ENCODE measurements around the gene DGCR2.

DGCR2 gene

DNA sequence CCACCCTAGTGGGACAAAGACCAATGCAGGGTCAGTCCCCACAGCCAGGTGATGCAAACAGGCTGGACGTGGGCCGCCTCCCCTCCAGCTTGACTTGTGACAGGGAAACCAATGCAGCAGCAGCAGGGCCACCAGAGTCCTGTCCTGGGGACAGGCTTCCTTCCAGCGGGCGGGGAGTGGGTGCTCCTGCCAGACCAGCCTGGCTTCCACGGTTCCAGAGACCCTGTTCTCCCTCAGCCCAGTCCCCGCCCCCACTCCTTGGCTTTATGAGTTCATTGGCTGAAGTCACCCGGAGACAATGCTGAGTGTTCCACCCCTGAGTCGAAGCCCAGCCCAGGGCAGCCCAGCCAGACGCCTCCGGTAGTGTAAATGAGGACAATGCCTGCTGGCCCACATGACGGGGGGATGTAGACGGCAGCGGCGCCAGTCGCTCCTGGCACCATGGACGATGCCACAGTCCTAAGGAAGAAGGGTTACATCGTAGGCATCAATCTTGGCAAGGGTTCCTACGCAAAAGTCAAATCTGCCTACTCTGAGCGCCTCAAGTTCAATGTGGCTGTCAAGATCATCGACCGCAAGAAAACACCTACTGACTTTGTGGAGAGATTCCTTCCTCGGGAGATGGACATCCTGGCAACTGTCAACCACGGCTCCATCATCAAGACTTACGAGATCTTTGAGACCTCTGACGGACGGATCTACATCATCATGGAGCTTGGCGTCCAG, 8.9 kb upstream of the DGCR2 start, which contains the start of gene TSSK2:
Gene TSSK2 (plus strand): TSS at position 350 of the 726 bp plus-strand sequence. CDS start 92 bp downstream, at position 442.
- TF ChIP-seq ZNF384 (IDR thresholded peaks at IDR 0.05) (no peak), TARDBP (IDR thresholded peaks at IDR 0.05) (no peak), CTBP1 (IDR thresholded peaks at IDR 0.05; ENCODE audit: borderline replicate concordance) (no peak), ELF4 (IDR thresholded peaks at IDR 0.05) (no peak), SUZ12 (IDR thresholded peaks at IDR 0.05) (no peak), HDGF (IDR thresholded peaks at IDR 0.05; ENCODE audit: borderline replicate concordance) (no peak), FOXM1 (IDR thresholded peaks at IDR 0.05; ENCODE audit: borderline replicate concordance) (no peak)
- CTCF ChIA-PET: no interaction called here
- POLR2A ChIA-PET: interaction anchor here (3.0 kb wide), 1 partner anchor 13 kb away, joined by 10 read pairs; the partner anchor contains the start of gene ESS2
- DNase-seq (ENCODE audit: extremely low spot score): no peak

DNA sequence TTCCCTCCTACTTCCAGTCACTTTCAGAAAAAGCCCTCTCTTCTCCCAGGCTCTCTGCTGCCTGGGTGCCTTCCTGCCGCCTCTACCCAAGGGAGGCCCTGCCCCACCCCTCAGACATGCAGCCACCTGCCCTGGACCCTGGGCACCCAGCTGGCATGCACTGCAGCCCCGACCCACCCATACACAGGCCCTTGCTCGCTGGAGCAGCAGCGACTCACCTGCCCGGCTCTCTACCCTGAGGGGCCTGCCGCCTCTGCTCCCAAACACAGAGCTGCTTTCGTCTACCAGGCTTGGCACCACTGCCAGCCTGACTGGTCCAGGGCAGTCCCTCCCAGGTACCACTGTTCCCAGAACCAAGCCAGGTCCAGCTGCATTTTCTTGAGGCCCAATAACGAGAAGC, 7.7 kb upstream of the DGCR2 start:
- ChIA-PET POLR2A (interaction anchor here (3.0 kb wide), 1 partner anchor 15 kb away, joined by 10 read pairs; the partner anchor contains the start of gene ESS2), CTCF (interaction anchor here (0.6 kb wide), 1 partner anchor 14 kb away, joined by 3 read pairs; the partner anchor contains the start of gene ESS2)
- TF ChIP-seq NFRKB (IDR thresholded peaks at IDR 0.05) (no peak), CTBP1 (IDR thresholded peaks at IDR 0.05; ENCODE audit: borderline replicate concordance) (no peak), FOXM1 (IDR thresholded peaks at IDR 0.05; ENCODE audit: borderline replicate concordance) (no peak), TARDBP (IDR thresholded peaks at IDR 0.05) (no peak), BHLHE40 (IDR thresholded peaks at IDR 0.05; ENCODE audit: borderline replicate concordance) (no peak), HDGF (IDR thresholded peaks at IDR 0.05; ENCODE audit: borderline replicate concordance) (no peak), FOXK2 (IDR thresholded peaks at IDR 0.05) (no peak), ELF4 (IDR thresholded peaks at IDR 0.05) (no peak), LEF1 (IDR thresholded peaks at IDR 0.05; ENCODE audit: borderline replicate concordance) (no peak), FOXA1 (IDR thresholded peaks at IDR 0.05) (no peak), SUZ12 (IDR thresholded peaks at IDR 0.05) (no peak), SP1 (IDR thresholded peaks at IDR 0.05) (no peak), L3MBTL2 (conservative IDR thresholded peaks at IDR 0.05) (no peak), ARNT (IDR thresholded peaks at IDR 0.05) (no peak), ZNF384 (IDR thresholded peaks at IDR 0.05) (no peak)
- TF ChIP-seq, protein P1, sequence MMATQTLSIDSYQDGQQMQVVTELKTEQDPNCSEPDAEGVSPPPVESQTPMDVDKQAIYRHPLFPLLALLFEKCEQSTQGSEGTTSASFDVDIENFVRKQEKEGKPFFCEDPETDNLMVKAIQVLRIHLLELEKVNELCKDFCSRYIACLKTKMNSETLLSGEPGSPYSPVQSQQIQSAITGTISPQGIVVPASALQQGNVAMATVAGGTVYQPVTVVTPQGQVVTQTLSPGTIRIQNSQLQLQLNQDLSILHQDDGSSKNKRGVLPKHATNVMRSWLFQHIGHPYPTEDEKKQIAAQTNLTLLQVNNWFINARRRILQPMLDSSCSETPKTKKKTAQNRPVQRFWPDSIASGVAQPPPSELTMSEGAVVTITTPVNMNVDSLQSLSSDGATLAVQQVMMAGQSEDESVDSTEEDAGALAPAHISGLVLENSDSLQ (IDR thresholded peaks at IDR 0.05): no peak
- DNase-seq (ENCODE audit: extremely low spot score): no peak

DNA sequence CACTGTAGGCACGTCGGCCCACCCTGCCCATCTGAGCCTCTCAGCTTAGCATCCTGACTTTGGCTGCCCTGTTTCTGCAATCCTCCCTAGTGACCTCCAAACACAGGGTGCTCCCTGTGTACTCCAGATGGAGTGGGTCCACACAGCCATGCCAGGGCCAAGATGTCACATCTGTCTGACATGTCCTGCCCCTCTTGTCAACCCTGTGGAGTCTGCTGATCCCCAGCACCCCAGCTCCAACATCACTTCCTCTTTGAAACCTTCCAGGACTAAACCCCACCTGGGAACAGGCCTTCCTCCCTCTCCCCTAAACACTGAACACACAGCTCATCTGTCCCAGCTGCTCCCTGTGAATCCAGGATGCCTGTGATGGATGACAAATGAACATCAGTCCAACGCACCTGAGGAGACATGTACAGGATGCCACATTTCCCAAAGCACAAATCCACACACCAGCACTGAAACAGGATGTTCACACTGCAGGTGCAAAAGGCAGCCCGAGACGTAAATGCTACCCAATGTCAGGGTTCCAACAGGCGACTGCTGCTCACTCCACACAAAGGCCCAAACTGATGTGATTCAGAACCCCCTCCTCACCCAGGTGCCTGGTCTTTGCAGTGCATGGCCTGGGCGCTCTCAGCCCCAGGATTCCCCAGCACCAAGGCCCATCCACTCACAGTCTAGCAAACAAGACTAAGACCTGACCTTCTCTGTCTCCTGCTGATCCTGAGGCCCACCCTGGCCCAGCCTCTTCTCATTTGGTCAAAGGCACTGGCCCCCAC, 6.9 kb upstream of the DGCR2 start:
- POLR2A ChIA-PET: interaction anchor here (0.7 to 3.0 kb wide), 2 partner anchors 11 to 15 kb away, joined by 3 to 10 read pairs; partner anchors contain the start of gene ESS2
- TF ChIP-seq CTBP1 (IDR thresholded peaks at IDR 0.05; ENCODE audit: borderline replicate concordance) (no peak), SP1 (IDR thresholded peaks at IDR 0.05) (no peak), HDGF (IDR thresholded peaks at IDR 0.05; ENCODE audit: borderline replicate concordance) (no peak), ARNT (IDR thresholded peaks at IDR 0.05) (no peak)
- CTCF ChIA-PET: no interaction called here
- DNase-seq (ENCODE audit: extremely low spot score): no peak

DNA sequence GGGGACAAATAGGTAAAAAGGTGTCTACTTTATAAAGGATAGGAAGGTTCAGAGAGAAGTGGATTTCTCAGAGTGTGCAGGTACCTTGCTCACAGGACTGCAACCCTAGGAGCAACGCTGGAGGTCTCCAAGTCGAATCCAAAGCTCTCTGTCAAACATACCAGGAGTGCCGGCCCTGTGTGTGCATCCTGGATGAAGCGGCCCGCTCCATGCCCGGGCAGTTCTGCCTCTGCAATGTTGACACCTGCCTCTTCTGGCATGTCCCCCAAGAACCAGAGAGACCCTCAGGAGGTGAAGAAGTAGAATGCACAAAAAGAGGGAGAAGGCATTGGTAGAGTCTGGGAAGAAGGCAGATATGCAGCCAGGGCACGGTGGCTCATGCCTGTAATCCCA, 5.8 kb upstream of the DGCR2 start:
- CTCF ChIA-PET: no interaction called here
- no peak for DNase-seq (ENCODE audit: extremely low spot score)
- POLR2A ChIA-PET: no interaction called here
- TF ChIP-seq SUZ12 (IDR thresholded peaks at IDR 0.05): no peak
- TF ChIP-seq, protein P1 (IDR thresholded peaks at IDR 0.05): no peak
- TF ChIP-seq FOXA1 (IDR thresholded peaks at IDR 0.05): no peak
- no peak for TF ChIP-seq TARDBP (IDR thresholded peaks at IDR 0.05)
- no peak for TF ChIP-seq ARNT (IDR thresholded peaks at IDR 0.05)
- TF ChIP-seq ELF4 (IDR thresholded peaks at IDR 0.05): no peak
- TF ChIP-seq L3MBTL2 (conservative IDR thresholded peaks at IDR 0.05): no peak

DNA sequence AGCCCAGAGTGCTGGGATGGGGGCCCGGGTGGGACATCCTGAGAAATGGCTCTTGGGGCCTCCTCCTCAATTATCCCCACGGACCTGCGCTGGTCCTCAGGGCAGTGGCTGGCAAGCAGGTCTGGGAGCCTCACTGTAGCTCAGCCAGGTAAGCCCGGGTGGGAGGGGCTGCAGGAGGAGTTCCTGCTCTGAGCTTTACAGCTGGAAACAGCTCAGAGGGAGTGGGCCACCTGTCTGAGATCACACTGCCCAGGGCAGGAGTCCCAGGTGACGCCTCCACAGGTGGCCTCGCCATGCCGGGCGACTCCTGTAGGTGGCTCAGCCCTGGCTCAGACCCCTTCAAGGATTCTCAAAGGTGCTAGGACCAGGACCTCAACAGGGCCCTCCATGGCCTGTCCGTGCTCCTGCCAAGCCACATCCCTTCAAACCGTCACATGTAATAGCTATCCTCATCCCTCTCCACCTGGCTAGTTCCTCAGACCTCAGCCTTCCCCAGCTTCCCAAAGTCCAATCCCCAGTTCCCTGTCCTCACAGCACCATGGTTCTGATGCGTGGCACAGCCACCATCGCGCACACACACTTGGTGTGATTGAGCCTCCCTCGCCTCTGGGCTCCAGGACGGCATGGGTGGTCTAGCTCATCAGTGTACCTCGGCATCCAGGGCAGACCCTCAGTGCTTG, 5.3 kb upstream of the DGCR2 start:
- no peak for TF ChIP-seq HDGF (IDR thresholded peaks at IDR 0.05; ENCODE audit: borderline replicate concordance)
- no peak for TF ChIP-seq ARNT (IDR thresholded peaks at IDR 0.05)
- TF ChIP-seq L3MBTL2 (conservative IDR thresholded peaks at IDR 0.05): no peak
- TF ChIP-seq ELF4 (IDR thresholded peaks at IDR 0.05): no peak
- TF ChIP-seq NFRKB (IDR thresholded peaks at IDR 0.05): no peak
- TF ChIP-seq BHLHE40 (IDR thresholded peaks at IDR 0.05; ENCODE audit: borderline replicate concordance): no peak
- no peak for TF ChIP-seq SP1 (IDR thresholded peaks at IDR 0.05)
- no peak for TF ChIP-seq CTBP1 (IDR thresholded peaks at IDR 0.05; ENCODE audit: borderline replicate concordance)
- TF ChIP-seq FOXM1 (IDR thresholded peaks at IDR 0.05; ENCODE audit: borderline replicate concordance): no peak
- TF ChIP-seq, protein P1 (IDR thresholded peaks at IDR 0.05): no peak
- TF ChIP-seq FOXA1 (IDR thresholded peaks at IDR 0.05): no peak
- no peak for TF ChIP-seq TARDBP (IDR thresholded peaks at IDR 0.05)
- no peak for TF ChIP-seq LEF1 (IDR thresholded peaks at IDR 0.05; ENCODE audit: borderline replicate concordance)
- TF ChIP-seq ZNF384 (IDR thresholded peaks at IDR 0.05): no peak
- no peak for TF ChIP-seq SUZ12 (IDR thresholded peaks at IDR 0.05)
- no peak for TF ChIP-seq FOXK2 (IDR thresholded peaks at IDR 0.05)
- POLR2A ChIA-PET: interaction anchor here (1.1 kb wide), 1 partner anchor 17 kb away, joined by 5 read pairs; the partner anchor contains the start of gene ESS2
- CTCF ChIA-PET: no interaction called here
- DNase-seq (ENCODE audit: extremely low spot score): no peak

All from HEK293T (cell line).